Forelimb muscle (tissue), 1 donor: ENCODE results near the gene KIAA1217. TPM values are rescaled to one million over a fixed set of nuclear protein-coding genes. Genes with fewer than 3 reads are reported as not detected.
A peak's percentile ranks its signal among the peaks of the same experiment; 100 is the strongest.

ENCODE experiments used
- DNase-seq: peaks from one replicate; pipeline ENCODE4 v3.0.0-alpha.2; 2013; ENCODE audit warnings: low read depth
- polyA plus RNA-seq: library from polyadenylated mRNA; unstranded; fragments of 120-200 nt; gene quantifications from one replicate; pipeline ENCODE4 v1.2.1, GENCODE V29; 2013; ENCODE audit not compliant: insufficient read length

KIAA1217 gene
- polyA plus RNA-seq, 1 donor = 36.0 TPM

DNA sequence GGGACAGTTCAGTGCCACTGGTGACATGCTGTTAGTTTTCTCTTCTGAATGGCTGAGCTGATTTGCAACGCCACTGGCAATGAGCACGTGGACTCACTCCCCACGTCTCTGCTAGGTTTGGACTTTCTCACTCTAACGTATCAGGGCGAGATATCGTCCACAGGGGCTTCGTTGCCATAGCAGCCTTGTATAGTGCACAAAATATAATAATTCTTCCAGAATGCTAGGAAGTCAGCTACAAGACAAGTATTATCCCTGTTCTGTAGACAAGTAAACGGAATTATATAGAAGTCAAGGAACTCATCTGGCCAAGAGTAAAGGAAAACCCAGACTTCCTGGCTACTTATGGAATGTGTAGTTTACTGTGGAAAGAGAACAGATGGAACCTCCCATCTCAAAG is 288.0 kb downstream of the KIAA1217 start:
- DNase-seq = peak; percentile 78

DNA sequence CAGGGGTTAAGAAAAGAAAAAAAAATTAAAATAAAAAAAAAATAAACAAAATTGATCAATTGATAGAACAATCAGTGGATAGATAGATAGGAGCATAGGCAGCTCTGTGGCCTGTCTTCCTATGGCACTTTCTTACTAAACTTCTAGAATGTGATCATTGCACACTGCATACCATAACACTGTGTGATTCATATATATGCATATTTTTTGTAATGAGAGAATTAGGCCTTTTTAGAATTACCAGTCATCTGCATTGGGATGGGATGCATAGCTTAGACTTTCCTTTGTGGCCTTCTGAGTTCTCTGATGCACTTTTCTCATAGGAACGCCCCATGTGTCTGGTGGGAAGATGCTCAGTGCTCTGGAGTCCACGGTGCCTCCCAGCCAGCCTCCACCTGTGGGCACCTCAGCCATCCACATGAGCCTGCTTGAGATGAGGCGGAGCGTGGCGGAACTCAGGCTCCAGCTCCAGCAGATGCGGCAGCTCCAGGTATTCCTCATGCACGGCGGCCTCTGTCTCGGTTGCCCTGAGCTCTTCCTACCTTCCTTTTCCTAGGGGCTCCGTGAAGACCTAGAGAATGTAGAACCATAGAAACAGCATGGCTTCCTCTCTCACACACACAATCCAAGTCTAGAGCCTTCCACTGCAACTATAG is 292.2 kb downstream of the KIAA1217 start:
- DNase-seq = no peak

DNA sequence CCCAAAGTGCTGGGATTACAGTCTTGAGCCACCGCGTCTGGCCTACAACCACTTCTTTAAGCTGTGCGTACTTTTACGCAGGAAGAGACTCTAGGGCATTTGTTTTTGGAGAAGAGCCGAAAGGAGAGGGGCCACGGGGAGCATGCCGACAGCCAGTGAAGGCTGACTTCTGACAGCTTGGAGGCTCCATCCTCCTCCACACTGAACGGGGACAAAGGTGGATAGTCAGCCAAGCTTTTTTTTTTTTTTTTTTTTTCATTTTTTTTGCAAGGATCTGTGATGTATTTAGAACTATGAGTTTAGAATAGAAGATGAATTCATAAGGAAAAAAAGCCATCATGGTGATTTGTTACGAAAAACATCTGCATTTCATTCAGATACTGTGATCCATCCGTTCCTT is 293.1 kb downstream of the KIAA1217 start:
- no peak for DNase-seq

DNA sequence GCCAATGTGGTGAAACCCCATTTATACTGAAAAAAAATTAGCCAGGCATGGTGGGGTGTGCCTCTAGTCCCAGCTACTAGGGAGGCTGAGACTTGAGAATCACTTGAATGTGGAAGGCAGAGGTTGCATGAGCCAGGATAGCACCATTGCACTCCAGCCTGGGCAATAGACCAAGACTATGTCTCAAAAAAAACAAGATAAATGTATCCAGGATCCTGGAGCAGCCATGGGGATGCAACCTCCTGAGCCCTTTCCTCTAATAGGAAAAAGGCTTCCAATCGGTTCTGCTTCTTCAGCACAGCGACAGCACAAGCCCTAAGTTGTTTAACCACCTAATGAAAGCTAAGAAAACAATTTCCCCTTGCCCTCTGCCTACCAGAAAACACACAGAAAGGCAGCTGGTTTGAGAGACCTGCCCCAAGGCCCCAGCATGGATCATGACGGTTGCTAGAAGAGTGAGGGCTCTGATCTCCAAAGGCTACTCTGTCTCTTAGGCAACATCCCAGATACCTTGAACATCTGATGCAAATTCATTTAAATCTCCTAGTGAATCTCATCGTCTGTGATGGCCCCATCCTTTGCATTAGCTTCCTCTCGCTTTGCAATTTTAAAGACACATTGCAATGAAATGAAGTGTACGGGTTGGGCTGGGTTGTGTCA is 294.0 kb downstream of the KIAA1217 start:
- no peak for DNase-seq

DNA sequence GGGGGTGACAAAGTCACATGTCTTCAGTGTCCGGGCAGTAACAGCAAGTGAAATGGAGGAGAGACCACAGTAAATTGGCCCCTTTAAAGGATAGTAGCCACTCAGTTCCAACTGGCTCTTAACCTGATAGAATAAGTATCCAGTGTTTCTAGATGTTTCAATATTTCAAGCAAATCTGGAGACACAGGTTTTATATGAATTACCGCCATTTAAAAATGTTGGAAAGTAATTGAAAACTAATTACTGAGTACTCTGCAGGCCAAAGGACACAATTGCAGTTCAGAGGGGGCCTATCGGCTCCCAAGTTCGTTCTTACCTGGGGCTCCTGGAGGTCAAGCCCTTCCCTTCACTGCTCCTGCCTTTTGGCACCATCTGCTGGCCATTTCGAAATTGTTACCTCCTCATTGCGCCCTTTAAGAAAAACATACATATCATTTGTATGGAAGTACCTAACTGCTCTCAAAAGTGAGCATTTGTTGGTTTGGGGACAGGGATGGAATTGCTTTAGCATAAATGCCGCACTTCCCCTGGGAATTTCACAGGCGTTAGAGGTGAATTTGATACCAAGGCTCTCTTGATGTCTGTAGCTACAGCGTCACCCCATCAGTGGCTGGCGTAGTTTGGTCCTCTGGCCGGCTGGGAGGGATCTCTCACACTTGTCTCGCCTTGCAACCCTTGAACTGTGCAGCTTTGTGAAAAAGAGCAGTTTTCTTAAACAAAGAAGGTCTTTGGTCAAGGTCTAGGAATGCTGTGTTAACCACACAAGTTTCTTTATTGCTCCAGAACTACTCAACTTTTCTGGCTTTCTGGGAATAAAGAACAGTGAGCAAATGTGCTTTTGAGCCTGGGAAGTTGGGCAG is 294.8 kb downstream of the KIAA1217 start:
- DNase-seq = no peak

DNA sequence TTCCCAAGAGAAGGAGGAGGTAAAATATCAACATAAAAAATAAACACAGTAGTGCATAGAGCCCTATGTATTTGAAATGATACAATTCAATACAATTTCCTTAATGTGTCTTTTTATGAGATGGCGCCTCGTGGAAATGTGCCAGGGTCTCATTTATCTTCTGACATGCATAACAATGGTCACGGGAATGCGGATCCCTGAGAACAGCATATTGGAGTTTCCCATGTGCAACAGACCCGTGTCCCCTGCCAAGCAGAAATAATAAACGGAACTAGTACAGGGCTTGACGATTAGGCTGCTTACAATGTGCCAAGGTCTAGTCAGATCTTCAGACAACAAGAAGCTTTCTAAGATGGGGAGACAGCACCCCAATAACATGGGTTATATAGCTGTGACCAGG is 296.8 kb downstream of the KIAA1217 start:
- no peak for DNase-seq

DNA sequence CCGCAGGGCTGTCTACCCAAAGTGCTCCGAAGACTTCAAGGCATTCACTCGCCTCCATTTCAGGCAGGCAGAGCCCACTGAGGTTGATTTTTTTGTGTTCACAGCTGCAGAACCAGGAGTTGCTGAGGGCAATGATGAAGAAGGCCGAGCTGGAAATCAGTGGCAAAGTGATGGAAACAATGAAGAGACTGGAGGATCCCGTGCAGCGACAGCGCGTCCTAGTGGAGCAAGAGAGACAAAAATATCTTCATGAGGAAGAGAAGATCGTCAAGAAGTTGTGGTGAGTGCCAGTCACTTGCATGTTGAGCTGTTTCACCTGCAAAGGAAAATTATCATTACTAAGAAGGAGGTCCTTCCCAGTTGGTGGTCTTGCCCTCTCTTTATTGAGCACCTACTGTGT is 304.2 kb downstream of the KIAA1217 start:
- no peak for DNase-seq

DNA sequence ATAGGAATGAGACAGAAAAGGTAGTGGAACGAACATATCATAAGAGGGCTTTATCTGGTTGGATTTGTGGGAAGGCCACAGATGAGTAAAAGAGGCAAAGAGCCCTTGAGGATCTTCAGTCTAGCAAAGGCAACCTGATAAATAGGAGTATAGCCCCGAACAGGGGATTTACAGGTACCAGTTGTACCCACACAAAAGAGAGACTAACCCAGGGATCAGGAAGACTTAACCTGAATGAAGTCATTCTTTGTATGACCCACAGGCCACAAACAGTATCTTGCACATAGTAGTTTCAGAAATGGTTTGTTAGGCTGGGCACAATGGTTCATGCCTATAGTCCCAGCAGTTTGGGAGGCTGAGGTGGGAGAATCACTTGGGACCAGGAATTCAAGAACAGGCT is 306.5 kb downstream of the KIAA1217 start:
- no peak for DNase-seq

DNA sequence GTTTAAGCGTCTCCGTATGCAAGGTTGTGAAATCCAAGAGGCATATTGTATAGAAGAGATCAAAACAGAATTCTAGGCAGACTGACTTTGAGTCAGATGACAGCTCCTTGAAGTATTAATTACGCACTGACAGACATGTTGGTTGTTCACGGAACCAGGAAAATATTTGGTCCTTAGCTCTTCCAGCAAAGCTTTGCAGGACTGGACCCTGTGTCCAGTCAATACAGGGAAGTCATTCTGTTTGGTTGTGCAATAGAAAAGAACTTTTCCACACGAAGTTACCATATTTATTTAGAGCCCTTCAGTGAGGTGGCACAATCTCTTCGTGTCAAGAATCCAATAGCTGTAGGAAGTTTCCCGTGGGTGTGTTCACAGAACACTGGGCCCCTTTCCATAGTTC is 309.5 kb downstream of the KIAA1217 start:
- no peak for DNase-seq

DNA sequence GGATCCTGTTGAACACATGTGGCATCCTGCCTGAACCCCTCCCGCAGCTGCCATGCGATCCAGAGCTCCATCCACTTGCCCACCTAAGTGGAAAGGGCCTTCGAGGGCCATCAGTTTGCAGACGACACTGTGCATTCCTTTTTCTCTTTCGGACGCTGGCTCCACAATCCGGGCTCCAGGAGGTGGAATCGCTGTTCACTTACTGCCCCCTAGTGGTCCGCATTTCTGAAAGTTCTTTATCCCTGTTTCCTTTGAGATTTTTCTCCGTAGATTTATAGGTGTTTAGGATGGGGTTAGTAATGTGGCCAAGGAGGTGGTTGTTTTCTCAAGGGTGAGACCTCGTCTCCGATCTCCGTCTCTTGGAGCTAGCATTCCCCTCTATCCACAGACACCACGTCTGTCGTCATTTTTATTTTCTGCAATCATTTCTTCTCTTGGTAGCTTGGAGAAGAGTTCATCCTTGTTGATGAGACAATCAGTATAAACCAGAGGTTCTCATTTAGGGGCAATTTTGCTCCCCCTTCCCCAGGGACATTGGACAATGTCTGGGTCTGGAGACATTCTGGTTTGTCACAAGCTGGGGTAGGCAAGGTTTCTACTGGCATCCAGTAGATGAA is 310.2 kb downstream of the KIAA1217 start:
- no peak for DNase-seq

DNA sequence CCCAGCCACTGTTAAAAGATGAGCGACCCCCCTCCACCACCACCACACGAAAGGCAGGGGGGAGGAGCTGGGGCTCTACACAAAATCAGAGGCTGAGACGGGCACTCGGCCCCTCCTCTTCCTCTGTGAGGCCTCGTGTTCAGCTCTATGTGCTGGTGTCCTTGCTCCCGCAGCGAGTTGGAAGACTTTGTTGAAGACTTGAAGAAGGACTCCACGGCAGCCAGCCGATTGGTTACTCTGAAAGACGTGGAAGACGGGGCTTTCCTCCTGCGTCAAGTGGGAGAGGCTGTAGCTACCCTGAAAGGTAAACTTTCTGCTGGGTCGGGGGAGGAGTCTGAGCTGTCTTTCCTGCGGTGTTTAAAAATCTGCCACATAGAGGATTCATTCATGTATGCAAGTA is 311.0 kb downstream of the KIAA1217 start:
- DNase-seq = no peak

DNA sequence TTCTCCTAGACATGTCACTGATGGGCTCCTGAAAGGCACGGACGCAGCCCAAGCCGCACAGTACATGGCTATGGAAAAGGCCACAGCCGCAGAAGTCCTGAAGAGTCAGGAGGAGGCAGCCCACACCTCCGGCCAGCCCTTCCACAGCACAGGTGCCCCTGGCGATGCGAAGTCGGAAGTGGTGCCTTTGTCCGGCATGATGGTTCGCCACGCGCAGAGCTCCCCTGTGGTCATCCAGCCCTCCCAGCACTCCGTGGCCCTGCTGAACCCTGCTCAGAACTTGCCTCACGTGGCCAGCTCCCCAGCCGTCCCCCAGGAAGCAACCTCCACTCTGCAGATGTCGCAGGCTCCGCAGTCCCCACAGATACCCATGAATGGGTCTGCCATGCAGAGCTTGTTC is 315.4 kb downstream of the KIAA1217 start:
- DNase-seq = no peak

DNA sequence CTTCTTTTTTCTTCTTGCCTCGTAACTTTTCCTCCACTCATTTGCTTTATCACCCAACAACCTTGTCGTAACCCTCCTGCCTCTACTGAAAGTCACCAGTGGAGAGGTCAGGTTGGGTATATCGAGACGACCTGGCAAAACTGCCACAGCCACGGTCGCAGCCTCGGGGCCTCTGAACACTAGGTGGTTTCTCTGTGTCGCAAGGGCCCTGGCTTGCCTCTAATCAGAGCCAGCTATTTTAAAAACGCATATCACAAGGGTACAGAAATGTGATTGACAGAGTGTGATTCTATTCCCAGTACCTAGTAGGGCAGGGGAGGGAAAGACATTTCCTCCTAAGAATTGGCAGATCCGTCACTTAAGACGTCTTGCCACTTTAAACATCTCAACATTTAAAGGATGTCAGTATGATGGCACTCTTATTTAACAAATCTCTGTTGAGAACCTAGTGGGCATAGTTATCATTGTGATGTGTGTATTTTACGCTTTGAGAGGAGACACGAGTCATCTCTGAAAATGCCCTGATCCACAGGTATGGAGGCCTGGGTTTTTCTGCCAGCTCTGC is 317.2 kb downstream of the KIAA1217 start:
- no peak for DNase-seq

DNA sequence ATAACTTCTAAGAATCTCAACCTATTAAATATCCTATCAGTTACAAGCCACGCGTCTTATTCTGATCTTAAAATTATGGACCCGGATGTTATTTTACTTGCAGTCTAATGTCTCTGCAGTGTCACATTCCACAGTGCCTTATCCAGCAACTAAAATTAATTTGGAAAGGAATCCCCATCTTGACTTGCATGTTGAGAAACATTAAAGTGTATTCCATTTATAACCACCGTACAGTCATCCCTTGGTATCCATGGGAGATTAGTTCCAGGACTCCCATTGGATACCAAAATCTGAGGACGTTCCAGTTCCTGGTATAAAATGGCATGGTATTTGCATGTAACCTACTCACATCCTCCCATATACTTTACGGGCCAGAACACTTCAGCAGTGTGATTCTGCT is 320.0 kb downstream of the KIAA1217 start:
- DNase-seq = no peak

DNA sequence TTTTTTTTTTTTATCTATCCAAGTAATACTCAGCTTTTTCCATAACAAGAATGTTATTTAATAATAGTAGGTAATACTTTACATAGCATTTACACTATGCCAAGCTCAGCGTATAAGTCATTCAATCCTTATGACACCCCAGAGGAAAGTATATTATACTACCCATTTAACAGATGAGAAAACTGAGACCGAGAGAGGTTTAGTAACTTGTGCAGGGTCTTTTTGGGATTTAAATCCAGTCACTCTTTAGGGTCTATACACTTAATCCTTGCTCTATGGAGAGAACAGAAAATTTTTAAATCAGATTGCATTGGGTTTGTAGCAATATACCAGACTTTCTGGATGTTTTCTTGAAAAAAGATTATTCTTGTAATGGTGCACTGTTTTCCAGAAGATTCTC is 322.5 kb downstream of the KIAA1217 start:
- no peak for DNase-seq

DNA sequence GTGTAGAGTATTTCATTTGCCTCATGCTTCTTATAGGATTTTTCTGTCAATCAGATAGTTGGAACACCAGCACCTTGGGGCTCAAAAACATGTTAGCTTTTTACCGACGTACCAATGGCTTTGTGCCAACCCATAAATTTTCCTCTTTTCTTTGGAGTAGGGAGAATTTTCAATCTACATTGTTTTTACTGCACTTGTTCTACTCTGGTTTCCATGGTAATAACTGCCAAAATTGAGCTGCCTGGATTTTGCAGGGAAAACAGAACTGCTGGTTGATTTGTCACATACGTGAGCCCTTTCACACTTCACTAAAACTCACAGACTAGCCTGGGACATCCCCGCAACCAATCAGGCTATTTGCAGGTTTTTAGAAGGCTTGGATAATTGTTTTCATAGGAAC is 325.0 kb downstream of the KIAA1217 start:
- no peak for DNase-seq

DNA sequence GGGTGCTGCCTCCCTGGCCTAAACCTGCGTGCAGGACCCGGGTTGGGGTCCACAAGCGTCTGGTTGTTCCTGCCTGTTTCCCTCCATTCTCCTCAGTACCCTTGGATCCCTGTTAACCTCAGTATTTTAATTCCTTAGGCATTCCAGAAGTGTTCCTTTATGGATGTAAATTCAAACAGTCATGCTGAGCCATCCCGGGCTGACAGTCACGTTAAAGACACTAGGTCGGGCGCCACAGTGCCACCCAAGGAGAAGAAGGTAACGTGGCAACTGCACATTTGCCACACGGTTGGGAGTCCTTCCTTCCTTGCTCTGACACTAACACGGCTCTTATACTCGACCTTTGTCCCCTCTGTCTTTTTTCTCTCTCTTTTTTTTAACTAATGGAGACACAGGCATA is 327.7 kb downstream of the KIAA1217 start:
- no peak for DNase-seq

DNA sequence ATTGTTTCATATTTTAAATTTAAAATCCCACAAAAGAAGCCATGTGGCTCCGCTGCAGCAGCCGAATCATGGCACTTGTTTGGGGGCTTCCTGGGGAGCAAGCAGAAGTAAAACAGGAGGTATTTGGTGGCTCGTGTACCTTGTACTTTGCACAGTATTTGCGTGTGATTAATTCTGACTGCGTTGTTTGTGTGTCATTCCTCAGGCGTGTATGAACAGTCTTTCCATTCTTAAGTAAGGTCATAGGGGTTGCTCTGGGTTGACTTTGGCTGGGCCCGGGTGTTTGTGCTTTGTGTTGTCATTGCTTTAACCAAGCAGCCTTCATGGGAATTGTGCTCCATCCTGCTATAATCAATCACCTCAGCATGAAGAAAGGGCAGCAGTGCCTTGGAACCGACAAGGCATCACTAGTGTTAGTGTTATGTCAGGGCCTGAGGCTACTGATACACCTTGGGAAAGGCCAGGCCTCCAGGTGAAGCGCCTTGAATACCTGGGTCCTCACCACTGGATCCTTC is 332.4 kb downstream of the KIAA1217 start:
- DNase-seq = no peak

DNA sequence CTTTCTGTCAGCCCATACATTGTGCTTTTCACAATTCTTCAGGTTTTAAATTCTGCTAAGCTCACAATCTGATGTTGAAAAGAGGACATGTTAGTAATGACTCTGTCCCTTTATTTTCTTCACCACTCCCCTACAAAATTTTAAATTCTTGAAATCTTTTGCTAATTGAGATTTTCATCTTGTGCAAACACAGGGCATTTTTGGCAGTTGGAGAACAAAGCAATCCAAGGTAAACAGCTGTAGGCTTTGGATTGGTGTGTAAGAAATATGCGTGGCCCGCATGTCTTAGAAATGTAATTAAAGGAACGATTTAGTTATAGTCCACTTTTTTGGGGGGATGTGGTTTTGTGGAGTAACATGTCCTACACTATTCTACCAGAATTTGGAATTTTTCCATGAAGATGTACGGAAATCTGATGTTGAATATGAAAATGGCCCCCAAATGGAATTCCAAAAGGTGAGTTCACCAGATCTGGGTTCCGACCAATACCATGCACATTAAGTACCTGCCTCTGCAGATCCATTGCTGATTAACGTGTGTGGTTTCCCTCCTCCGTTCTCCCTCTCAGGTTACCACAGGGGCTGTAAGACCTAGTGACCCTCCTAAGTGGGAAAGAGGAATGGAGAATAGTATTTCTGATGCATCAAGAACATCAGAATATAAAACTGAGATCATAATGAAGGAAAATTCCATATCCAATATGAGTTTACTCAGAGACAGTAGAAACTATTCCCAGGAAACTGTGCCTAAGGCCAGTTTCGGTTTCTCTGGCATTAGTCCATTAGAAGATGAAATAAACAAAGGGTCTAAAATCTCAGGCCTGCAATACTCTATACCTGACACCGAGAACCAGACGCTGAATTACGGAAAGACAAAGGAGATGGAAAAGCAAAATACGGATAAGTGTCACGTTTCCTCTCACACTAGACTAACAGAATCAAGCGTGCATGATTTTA is 333.7 kb downstream of the KIAA1217 start:
- DNase-seq = no peak

DNA sequence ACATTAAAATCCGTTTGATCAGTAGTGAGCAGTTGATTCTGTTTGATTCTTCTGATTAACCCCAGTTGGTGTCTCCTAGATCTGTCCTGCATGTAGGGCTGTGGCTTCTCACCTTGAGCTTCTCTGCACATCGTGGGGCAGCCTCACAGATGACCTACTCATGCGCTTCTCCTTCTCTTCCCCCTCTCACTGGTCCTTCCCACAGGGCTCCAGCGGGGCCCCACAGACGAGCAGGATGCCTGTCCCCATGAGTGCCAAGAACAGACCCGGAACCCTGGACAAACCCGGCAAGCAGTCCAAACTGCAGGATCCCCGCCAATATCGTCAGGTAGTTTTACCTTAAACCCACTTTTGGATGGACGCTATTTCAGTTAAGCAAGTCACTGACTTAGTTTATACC is 335.8 kb downstream of the KIAA1217 start:
- no peak for DNase-seq

DNA sequence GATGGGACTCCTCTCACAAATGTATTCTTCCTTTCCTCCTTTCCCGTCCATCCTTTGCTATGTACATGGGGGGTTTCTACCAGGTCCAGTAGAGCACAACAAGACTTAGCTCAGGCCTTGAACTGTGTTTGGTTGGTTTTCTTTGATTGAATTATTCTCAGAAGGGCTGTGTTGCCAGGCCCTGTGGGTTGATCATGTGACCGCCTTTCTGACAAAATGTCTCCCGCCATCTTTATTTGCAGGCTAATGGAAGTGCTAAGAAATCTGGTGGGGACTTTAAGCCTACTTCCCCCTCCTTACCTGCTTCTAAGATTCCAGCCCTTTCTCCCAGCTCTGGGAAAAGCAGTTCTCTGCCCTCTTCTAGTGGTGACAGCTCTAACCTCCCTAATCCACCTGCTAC is 336.6 kb downstream of the KIAA1217 start:
- no peak for DNase-seq
